Type B pancreatic cell (in vitro differentiated cells): ENCODE results near the gene WNT6. TPM values are rescaled to one million over a fixed set of nuclear protein-coding genes. Genes with fewer than 3 reads are reported as not detected.

Experiments
- DNase-seq: peaks from one replicate; pipeline ENCODE4 v3.0.0; 2021; ENCODE audit warnings: mixed read lengths; ENCODE audit not compliant: unreplicated experiment; ENCODE audit errors: extremely low spot score
- H3K27ac Mint-ChIP-seq: 2 replicates; pipeline ENCODE4 v1.8.0; 2021; ENCODE audit warnings: mild to moderate bottlenecking, mixed read lengths
- H3K27me3 Mint-ChIP-seq: 2 replicates; pipeline ENCODE4 v1.8.0; 2021; ENCODE audit warnings: mixed read lengths
- H3K36me3 Mint-ChIP-seq: 2 replicates; pipeline ENCODE4 v1.8.0; 2021; ENCODE audit warnings: mixed read lengths
- H3K4me1 Mint-ChIP-seq: one replicate; pipeline ENCODE4 v1.8.0; 2021; ENCODE audit warnings: mixed read lengths; ENCODE audit not compliant: unreplicated experiment
- H3K4me3 Mint-ChIP-seq: 2 replicates; pipeline ENCODE4 v1.8.0; 2021; ENCODE audit warnings: mild to moderate bottlenecking, mixed read lengths
- H3K9me3 Mint-ChIP-seq: 2 replicates; pipeline ENCODE4 v1.8.0; 2021; ENCODE audit warnings: mixed read lengths
- CTCF ChIP-seq: fragments of 200-600 bp; sonication (generic); conservative IDR thresholded peaks from 2 replicates; pipeline ENCODE4 v1.5.0; 2021; ENCODE audit warnings: antibody characterized with exemption, mild to moderate bottlenecking
- microRNA-seq: library from miRNA; unstranded; fragments of <30 nt; microRNA quantifications from one replicate; pipeline ENCODE4, GENCODE V29; 2020
- total RNA-seq: library from RNA; stranded (reverse); gene quantifications from 2 replicates; pipeline ENCODE4 v1.2.1, GENCODE V29; 2021; ENCODE audit warnings: low replicate concordance

Gene WNT6
- total RNA-seq, 1 donor from 2014 or later = 24.7 TPM

- Mint-ChIP-seq H3K27me3 (peaks cover 63% of the 10 kb centered on the region), H3K36me3 (peaks cover 4% of the 10 kb centered on the region), H3K27ac (no peak overlapping the region), H3K4me1 (no peaks in the 10 kb centered on the region), H3K9me3 (no peaks in the 10 kb centered on the region), H3K4me3 (no peak overlapping the region)
- DNase-seq = no peak
- TF ChIP-seq CTCF = no peak
Observed at GRCh38 chr2:218904176-218904575, 44.6 kb downstream of the WNT6 start.

DNA sequence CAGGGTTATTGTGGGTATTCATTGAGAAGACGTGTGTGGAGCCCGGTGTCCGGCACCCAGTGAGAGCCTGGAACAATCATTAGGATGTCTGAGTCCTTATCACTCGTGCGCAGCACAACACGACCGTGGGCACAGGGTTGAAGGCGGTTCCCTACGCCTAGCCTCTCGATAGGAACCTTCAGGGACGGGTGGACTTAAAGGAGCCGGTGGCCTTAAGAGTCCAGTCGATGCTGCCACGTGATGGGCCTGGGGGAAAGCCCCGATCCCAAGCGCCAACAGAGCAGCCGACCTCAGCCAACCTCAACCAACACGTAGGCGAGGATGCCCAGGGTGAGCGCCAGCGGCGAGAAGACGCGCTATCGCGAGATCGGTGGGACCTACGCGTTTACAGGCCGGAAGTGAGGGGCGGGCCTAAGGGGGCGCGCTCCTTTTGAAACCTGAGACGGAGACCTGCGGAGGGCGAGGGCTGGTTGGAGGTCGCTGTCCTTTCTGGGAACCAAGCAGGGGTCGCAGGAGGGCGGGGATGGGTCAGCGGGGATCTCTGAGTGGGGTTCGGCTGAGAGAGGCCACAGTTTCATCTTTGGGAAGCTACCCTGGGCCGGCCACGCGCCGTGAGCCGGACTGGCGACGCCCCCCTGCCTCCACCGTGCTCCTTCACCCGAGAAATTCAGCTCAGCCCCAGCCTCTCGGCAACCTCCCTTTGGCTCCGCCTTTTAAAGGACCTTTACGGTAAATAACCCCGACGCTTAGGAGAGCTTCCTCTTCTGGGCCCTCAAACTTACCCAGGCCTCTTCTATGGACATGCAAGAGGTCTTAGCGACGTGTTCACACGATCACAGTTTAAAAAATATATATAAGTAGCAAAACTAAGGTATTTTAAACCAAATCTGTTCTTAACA lies 49.4 kb downstream of the WNT6 start:
- Mint-ChIP-seq H3K4me3 (peak overlapping the region; percentile 92), H3K36me3 (no peaks in the 10 kb centered on the region), H3K27ac (peak overlapping the region; percentile 87), H3K9me3 (no peaks in the 10 kb centered on the region), H3K27me3 (peaks cover 25% of the 10 kb centered on the region), H3K4me1 (peaks cover 5% of the 10 kb centered on the region)
- DNase-seq = peak; percentile 93
- no peak for TF ChIP-seq CTCF

- H3K4me1 Mint-ChIP-seq = peaks cover 5% of the 10 kb centered on the region
- H3K4me3 Mint-ChIP-seq = peak overlapping the region; percentile 24
- no peaks in the 10 kb centered on the region for H3K9me3 Mint-ChIP-seq
- H3K36me3 Mint-ChIP-seq = no peaks in the 10 kb centered on the region
- peaks cover 12% of the 10 kb centered on the region for H3K27me3 Mint-ChIP-seq
- H3K27ac Mint-ChIP-seq = no peak overlapping the region
- no peak for DNase-seq
- no peak for TF ChIP-seq CTCF
Observed at GRCh38 chr2:218910741-218911140, 51.1 kb downstream of the WNT6 start.

GRCh38 chr2:218920504-218920903 lies 60.9 kb downstream of the WNT6 start:
- Mint-ChIP-seq H3K9me3 (no peaks in the 10 kb centered on the region), H3K4me3 (no peak overlapping the region), H3K27me3 (peaks cover 4% of the 10 kb centered on the region), H3K27ac (no peak overlapping the region), H3K4me1 (no peaks in the 10 kb centered on the region), H3K36me3 (no peaks in the 10 kb centered on the region)
- TF ChIP-seq CTCF = no peak
- no peak for DNase-seq

Small RNA genes lying within 50 kb of the gene (microRNA-seq; reads per million reads assigned to microRNA genes)
- not detected for gene MIR9500

Other genes with a start within 250 kb of the WNT6 start
- 35.0 and 38.3 TPM in 2 replicates for gene ZNF142, start 200.2 kb upstream of the WNT6 start, total RNA-seq
- gene BCS1L, start 200.1 kb upstream of the WNT6 start, total RNA-seq = 46.0 and 64.2 TPM in 2 replicates
- 22.8 and 30.5 TPM in 2 replicates for gene RNF25, start 187.8 kb upstream of the WNT6 start, total RNA-seq
- 60.4 and 102 TPM in 2 replicates for gene STK36, start 187.7 kb upstream of the WNT6 start, total RNA-seq
- 59.2 and 79.8 TPM in 2 replicates for gene TTLL4, start 149.0 kb upstream of the WNT6 start, total RNA-seq
- gene CYP27A1, start 77.7 kb upstream of the WNT6 start, total RNA-seq = 6.5 and 6.9 TPM in 2 replicates
- gene PRKAG3, start 28.0 kb upstream of the WNT6 start, total RNA-seq = not detected in 2 replicates
- gene WNT10A, start 21.0 kb downstream of the WNT6 start, total RNA-seq = 5.5 and 31.8 TPM in 2 replicates
- 5.9 and 10.0 TPM in 2 replicates for gene CDK5R2, start 99.9 kb downstream of the WNT6 start, total RNA-seq
- gene FEV, start 125.4 kb downstream of the WNT6 start, total RNA-seq = 12.5 and 51.1 TPM in 2 replicates
- 77.3 and 179 TPM in 2 replicates for gene CRYBA2, start 133.6 kb downstream of the WNT6 start, total RNA-seq
- 0.29 and 2.1 TPM in 2 replicates for gene CFAP65, start 181.7 kb downstream of the WNT6 start, total RNA-seq
- 10.8 and 13.8 TPM in 2 replicates for gene IHH, start 201.1 kb downstream of the WNT6 start, total RNA-seq